ENCODE measurements around the gene PIEZO2.

DNA sequence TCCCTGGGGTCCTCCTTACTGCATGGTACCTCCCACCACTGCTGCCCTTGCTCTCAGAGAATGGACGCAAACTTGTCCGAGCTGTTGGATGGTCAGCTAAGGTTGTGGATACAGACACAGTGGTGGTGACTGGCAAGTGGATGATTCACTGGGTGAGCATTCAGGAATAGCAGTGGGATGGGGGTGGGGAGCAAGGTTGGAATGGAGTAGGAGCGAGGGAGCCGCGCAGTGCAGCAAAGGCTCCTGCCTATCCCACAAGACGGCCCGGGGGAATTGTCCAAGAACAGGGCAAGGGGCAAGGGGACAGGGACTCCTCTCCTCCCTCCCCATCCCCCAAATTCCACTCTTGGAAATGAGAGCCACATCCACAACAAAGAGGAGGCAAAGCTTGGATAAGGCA lies 102.2 kb downstream of the PIEZO2 start:
- no peak for TF ChIP-seq YY1 (IDR thresholded peaks at IDR 0.05; ENCODE audit: insufficient read depth, insufficient read length)
- no peak for TF ChIP-seq ZNF274 (IDR thresholded peaks at IDR 0.05; ENCODE audit: low read depth, low read length)

Data from NT2/D1 (cell line).